Measurements from ENCODE around the gene NPBWR2. TPM values are rescaled to one million over a fixed set of nuclear protein-coding genes. Genes with fewer than 3 reads are reported as not detected.
"Not testable (repeated sequence)": the region's sequence is repeated elsewhere in the genome, so short reads cannot be mapped to it uniquely, and the experiment has no call there.

The NPBWR2 gene
- total RNA-seq, 1 donor from 2014 or later = not detected

DNA sequence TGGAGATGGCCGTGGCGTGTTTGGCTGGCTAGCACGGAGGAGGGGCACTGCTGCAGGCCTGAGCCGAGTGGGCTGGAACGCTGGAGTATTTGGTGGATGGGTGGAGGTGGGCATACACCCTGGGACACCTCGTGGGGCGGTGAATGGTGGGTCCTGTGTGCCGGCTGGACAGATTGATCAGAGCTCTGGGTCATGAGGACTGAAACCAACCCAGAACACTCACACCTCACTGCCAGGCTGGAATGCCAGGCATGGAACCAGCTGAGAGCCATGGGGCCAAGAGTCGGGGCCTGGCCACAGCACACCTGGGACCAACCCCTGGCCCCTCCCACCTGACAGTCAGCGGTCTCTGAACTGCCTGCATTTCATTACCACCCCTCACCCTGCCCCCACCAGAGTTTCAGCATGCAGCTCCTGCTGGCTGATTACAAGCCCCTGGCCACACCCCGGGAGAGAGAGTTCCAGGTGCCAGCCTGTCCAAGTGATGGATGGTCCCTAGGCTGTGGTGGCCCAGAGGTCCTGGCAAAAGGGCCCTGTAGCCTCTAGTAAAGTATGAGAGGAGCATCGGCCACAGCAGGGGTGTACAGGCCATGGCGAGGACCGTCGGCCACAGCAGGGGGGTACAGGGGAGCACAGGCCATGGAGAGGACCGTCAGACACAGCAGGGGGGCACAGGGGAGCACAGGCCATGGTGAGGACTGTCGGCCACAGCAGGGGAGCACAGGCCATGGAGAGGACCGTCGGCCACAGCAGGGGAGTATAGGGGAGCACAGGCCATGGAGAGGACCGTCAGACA lies 3.3 kb downstream of the NPBWR2 start:
- no peak for DNase-seq

DNA sequence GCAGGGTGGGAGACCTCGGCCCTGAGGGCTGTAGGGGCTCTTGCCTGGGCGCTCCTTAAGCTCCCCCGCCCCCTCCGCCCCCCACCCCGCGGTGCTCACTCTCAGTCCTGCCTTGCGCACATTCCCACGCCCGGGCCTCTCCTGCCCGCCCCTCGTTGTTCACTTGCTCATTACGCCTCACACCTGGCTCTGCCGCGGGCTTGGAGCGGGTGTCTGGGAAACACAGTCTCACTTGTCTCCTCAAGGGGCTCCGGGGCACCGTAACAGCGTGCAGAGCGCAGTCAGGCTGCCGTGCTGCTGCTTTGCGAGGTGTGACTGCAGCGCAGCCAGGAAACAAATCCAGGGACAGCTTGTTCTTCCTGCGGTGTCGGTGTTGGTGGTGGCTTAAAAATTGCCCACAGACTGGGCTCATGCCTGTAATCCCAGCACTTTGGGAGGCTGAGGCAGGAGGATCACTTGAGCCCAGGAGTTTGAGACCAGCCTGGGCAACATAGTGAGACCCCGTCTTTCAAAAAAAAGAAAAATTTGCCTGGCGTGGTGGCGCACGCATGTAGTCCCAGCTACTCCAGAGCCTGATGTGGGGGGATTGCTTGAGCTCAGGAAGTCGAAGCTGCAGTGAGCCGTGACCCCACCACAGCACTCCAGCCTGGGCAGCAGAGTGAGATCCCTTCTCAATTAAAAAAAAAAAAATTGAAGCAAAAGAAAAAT lies 4.6 kb downstream of the NPBWR2 start:
- peak; percentile 74 for DNase-seq

DNA sequence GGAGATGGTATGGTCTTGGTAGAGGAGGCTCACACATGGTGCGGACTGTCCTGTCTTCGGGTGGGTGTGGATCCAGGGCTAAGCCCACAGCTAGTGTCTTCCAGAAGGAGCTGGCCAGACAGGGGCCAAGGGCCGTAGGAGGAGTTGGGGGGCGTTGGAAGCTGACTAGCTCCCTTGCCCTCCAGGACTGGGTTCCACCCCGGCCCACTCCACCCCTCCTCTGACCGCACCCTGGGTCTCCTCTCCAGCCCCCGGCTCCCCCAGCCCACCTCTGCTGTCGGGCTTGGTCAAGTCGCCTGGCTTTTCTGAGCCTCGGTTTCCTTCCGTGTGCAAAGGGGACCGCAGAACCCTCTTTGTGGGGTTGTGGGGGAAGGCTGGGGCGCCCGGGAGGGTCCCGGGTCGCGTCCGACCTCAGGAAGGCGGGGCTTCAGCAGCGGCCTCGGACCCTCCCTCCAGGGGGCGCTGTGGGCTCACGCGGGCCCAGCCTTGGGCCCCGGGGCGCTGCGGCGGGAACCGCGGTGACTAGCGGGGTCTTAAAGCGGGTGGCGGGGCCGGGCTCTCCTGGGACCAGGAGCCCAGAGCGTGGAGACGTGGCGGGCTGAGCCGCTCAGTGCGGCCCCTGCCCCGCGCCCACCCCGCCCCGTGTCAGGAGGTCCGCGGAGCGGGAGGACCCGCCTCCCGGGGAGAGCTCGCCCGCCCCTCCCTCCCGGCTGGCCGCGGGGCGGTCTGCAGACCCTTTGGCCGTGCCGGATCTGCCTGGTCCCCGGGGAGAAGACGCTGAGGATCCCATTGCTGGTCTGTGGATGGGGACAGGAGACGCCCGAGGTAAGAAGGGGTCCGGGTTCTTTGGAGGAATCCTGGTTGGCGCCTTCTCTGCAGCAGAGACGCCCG lies 5.4 kb downstream of the NPBWR2 start:
- no peak for DNase-seq

DNA sequence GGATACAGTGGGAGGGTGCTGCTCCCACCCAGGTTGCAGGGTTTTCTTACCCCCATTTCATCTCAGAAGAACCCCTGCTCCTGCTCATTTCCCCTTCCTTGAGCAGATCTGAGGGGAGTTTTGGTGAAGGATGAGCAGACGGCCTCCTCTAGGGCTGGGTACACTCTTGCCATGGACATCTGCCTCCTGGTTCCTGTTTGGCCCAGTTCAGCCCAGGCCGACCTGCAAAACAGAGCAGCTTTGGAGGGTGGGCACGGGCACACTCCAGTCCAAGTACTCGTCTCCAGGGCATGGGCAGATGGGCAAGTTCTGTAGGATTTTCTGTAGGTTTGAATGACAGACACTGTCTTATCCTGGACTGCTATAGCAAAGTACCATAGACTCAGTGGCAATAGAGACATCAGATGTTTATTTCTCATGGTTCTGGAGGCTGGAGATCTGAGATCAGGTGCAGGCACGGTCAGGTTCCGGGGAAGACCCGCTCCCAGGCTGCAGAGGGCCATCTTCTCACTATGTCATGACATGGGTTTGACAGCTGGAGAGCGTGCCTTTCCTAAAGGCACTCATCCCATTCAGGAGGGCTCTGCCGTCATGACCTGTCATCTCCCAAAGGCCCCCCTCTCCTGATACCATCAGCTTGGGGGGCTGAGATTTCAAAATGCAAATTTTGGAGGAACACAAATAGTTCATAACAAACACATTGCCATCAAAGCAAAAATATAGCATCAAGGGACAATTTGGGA lies 6.2 kb downstream of the NPBWR2 start:
- no peak for DNase-seq

DNA sequence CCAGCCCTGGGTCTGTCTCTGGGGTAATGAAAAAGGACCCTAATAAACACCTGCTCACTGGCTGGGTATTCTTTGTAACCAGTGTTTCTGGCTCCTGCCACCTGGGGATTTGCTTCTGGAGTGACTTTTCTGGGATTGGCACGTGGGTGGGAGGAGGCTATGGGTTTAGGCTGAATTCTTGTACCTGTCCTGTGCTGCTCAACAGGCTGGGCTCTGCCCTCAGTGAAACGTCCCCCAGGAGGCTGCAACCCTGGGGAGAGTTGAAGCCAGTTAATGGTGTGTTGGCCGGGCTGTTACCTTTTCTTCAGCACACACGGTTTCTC lies 6.8 kb downstream of the NPBWR2 start:
- no peak for DNase-seq

DNA sequence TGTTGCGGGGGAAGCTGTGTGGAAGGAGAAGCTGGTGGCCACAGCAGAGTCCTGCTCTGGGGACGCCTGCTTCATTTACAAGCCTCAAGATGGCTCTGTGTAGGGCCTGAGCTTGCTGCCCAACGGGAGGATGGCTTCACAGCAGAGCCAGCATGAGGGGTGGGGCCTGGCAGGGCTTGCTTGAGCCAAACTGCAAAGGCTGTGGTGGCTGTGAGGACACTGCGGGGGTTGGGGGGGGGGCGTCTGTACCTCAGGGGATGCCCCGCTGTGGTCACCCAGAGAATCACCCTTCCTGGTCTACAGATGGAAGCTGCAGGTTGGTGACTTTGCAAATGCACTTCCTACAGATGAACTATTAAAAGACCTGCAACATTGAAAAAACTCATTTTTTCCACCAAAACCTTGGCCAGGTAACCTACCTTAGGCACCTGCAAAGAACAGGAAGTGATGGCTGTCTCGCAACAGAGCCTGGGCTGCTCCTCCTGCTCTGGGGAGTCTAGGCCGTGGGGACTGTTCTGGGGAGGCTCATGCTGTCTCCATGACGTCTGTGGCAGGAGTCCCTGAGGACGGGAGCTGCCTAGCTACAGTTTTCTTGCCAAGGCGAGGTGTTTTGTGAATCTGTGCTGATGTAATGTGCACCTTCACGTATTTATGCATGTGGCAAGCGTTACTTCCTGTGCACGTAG lies 7.3 kb downstream of the NPBWR2 start:
- DNase-seq = no peak

DNA sequence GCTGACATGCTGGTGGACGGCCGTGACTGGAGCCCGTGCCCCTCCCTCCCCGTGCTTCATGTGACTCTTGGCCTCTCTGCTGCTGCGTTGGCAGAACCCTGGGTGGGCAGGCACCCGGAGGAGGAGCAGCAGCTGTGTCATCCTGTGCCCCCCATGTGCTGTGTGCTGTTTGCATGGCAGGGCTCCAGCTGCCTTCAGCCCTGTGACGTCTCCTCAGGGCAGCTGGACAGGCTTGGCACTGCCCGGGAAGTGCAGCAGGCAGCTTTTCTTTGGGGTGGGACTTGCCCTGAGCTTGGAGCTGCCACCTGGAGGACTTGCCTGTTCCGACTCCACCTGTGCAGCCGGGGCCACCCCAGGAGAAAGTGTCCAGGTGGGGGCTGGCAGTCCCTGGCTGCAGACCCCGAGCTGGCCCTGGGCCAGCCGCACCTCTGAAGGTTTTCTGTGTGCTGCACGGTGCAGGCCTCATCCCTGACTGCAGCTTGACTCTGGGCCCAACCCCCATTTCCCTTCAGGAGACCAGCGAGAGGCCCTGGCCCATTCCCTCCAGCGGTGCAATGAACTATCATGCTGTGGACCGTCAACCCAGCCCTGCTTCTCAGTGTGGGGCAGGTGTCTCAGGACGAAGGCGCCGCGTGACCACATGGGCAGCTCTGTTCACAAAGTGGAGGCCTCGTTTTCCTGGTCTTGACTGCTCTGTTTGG lies 8.1 kb downstream of the NPBWR2 start:
- no peak for DNase-seq

DNA sequence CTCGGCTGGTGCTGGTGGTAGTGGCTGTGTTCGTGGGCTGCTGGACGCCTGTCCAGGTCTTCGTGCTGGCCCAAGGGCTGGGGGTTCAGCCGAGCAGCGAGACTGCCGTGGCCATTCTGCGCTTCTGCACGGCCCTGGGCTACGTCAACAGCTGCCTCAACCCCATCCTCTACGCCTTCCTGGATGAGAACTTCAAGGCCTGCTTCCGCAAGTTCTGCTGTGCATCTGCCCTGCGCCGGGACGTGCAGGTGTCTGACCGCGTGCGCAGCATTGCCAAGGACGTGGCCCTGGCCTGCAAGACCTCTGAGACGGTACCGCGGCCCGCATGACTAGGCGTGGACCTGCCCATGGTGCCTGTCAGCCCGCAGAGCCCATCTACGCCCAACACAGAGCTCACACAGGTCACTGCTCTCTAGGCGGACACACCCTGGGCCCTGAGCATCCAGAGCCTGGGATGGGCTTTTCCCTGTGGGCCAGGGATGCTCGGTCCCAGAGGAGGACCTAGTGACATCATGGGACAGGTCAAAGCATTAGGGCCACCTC lies 8.8 kb downstream of the NPBWR2 start:
- no peak for DNase-seq

DNA sequence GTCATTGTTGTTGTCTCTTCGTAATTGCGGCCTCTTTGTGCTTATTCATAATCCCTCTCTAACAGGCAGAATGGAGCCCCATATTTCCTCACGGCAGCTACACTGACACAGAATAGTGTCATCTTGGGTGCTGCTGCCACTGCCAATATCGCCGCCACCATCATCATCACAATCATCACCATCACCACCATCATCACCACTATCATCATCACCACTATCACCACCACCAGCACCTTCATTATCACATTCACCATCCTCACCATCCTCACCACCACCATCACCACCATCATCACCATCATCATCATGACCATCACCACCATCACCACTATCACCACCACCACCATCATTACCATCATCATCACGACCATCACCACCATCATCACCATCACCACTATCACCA lies 10.8 kb downstream of the NPBWR2 start:
- DNase-seq = no peak

DNA sequence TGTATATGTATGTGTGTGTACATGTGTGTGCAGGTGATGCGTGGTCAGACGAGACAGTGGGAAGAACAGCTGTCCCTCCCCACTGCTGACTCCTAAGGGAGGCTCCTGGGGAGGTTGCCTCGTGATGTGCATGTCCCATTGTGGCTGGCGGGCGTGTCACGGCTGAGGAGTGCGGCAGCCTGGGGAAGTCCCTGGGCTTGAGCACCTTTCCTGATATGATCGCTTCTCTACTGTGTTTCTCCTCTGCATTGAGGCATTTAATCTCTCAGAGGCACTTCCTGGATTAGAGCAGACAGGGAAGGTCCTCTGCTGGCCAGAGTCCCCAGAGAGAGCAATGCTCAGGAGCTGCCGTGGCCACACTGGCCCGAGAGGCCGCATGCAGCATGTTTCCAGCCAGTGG lies 11.4 kb downstream of the NPBWR2 start:
- DNase-seq = no peak

DNA sequence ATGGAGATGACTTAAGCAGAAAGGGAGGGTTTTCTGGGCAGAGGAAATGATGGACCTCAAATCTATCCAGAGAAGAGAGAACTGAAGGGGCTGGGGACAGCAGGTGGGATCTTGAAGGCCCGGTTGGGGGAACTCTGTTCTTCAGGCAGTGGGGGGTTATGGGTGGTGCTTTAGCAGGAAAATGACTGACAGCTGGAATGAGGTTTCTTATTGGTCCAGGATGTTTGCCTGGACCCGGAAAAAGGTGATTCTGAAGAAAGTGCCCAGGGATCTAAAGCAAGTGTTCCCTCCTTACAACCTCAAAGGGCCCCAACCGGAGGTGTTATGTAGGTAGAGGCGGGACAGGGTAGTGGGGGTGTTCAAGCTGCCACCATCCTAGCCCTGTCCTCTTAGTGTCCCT lies 11.9 kb downstream of the NPBWR2 start:
- no peak for DNase-seq

DNA sequence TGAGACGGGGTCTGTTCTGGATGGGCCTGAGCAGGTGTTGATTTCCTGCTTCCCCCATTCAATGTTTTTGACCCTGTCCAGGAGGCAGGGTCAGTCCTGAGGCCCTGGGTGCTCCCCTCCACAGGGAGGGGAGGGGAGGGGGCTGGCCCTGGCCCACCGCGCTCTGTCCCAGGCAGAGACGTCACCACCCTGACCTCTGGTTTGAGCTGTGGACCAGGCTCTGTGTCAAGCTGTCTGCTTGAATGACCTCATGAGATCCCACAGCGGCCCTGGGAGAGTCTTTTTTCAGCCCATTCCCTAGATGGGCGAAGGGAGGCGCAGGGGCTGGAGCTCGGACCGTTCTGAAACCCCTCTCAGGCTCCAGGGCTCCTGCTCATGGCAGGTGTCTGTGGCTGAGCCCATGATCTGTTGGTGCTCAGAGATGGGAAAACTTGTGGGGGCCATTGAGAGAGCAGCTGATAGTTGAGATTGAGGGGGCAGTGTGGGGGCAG lies 14.3 kb downstream of the NPBWR2 start:
- DNase-seq = no peak

DNA sequence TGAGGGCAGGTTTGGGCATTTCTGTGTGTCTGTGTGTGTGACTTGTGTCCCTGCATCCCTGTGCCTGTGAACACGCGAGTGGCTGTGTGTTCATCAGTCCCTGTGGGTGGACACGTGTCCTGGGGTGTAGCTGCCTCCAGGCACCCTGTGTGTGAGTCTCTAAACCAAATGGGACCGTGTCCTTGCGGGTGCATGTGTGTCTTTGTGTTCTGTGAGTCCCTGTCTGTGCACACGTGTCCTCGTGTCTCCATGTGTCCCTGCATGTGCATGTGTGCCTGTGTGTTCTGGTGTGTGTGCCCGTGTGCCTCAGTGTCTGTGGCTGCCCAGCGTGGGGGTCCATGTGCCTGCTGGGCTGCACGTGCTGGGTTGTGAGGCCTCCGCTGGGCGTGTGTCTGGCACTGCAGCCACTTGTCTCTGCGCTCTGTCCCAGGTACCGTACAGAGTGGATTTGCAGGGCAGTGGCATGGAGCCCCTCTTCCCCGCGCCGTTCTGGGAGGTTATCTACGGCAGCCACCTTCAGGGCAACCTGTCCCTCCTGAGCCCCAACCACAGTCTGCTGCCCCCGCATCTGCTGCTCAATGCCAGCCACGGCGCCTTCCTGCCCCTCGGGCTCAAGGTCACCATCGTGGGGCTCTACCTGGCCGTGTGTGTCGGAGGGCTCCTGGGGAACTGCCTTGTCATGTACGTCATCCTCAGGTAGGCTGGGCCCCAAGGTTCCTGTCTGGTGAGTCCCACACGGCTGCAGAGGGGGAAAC lies 14.9 kb downstream of the NPBWR2 start:
- peak; percentile 38 for DNase-seq

DNA sequence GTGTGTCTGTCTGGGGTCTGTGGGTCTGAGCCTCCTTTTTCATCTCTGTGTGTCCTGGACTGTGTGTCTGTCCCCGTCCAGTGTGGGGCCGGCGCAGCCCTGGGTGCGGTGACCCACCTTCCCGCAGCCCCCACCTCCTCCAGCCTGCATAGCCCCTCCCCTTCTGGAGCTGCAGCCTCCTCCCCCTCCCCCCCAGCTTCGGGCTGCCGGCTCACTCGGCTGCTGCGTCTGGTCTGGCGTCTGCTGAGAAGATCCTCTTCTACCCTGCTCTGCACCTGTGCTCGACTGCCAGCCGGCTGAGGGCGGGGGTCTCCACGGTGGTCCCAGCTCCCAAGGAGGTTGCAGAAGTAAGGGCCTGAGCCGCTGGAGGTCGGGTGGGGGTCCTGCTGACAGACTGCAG lies 15.6 kb downstream of the NPBWR2 start:
- DNase-seq = peak; percentile 41

DNA sequence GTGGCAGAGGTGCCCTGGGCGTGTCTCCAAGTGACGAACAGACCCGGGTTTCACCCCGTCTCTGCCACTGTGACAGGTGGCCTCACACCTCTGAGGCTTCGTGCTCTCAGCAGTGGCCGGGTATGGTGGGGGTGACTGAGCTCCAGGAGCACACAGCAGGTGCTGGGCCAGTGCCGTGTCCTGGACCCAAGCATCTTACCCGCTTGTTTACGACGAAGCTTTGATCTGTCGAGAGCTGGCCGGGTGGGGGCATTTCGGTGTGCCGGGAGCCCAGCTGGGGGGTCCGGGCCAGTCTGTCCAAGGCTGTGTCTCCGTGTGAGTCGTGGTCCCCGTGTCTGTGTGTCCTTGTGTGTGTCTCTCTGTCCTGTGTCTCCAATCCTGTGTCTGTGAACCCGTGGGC lies 16.0 kb downstream of the NPBWR2 start:
- no peak for DNase-seq

DNA sequence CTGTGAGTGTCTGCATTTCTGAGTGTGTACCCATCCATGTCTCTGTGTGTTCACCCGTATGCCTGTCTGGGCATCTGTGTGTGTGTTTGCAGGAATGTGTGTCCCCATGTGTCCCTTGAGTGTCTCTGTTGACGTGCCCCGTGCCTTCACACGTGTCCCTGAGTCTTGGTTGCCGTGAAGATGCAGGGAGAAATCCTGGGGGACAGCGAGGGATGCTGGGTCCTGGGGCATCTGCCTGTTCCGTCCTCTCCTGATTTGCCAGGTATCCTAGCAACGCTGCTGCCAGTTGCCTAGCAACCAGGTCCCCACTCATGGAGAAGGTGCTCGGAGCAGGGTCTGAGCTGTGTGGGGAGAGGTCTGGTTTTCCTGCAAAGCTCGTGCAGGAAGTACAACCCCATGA lies 17.2 kb downstream of the NPBWR2 start:
- peak; percentile 69 for DNase-seq

DNA sequence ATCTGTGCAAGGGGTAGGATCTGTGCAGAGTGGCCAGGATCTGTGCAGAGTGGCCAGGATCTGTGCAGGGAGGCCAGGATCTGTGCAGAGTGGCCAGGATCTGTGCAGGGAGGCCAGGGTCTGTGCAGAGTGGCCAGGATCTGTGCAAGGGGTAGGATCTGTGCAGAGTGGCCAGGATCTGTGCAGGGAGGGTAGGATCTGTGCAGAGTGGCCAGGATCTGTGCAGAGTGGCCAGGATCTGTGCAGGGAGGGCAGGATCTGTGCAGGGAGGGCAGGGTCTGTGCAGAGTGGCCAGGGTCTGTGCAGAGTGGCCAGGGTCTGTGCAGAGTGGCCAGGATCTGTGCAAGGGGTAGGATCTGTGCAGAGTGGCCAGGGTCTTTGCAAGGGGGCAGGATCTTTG lies 18.8 kb downstream of the NPBWR2 start:
- DNase-seq = not testable (repeated sequence)

DNA sequence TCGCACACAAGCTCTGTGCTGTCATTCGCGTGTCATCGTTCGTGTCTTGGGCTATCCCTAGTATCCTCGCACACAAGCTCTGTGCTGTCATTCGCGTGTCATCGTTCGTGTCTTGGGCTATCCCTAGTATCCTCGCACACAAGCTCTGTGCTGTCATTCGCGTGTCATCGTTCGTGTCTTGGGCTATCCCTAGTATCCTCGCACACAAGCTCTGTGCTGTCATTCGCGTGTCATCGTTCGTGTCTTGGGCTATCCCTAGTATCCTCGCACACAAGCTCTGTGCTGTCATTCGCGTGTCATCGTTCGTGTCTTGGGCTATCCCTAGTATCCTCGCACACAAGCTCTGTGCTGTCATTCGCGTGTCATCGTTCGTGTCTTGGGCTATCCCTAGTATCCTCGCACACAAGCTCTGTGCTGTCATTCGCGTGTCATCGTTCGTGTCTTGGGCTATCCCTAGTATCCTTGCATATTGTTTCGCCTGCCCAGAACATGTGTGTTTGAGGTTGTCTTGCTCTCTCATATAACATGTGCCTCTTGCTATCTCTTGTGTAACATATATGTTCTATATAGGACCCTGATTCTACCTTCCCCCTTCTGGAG lies 20.0 kb downstream of the NPBWR2 start:
- DNase-seq = not testable (repeated sequence)

DNA sequence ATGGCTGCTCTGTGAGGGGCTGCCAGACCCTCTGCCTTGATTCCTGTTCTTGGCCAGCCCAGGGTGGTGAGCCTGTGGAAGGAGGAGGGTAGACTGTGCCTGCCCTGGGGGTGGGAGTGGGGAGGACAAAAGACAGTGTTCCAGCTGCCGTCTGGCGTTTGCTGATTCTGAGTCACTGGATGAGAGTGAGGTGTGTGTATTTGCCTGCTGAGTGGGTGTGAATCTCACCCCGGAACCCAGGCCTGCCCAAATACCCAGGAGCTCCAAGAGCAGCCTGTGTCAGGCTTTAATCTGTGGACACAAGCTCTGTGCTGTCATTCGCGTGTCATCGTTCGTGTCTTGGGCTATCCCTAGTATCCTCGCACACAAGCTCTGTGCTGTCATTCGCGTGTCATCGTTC lies 20.6 kb downstream of the NPBWR2 start:
- DNase-seq = no peak

Data from occipital lobe (tissue), 2 donors.